GM12878 (cell line): ENCODE measurements around the gene CLNK. TPM values are rescaled to one million over a fixed set of nuclear protein-coding genes. Genes with fewer than 3 reads are reported as not detected.

Experiments
- ATAC-seq: fragments of 200-7000 bp; cut with Tn5 transposase; 3 replicates; pipeline ENCODE4 v1.9.1; 2020; ENCODE audit warnings: mild to moderate bottlenecking, moderate library complexity
- BruUV-seq: library from RNA; stranded (reverse); fragments of 400-500 nt; replicated peaks from 2 replicates; lab custom pipeline; 2021; lab: Mats Ljungman, UMichigan
- CTCF ChIA-PET: fragments of 300-600 bp; sonication (Branson Sonifier 250); formaldehyde crosslinking; extraction: SDS; loops from one replicate; lab custom pipeline; 2021; ENCODE audit warnings: inconsistent platforms; lab: Yijun Ruan, JAX
- POLR2A ChIA-PET: fragments of 350-600 bp; formaldehyde crosslinking; extraction: SDS; loops from one replicate; lab custom pipeline; 2021; ENCODE audit warnings: inconsistent platforms; lab: Charles Lee
- RAD21 ChIA-PET: fragments of 300-600 bp; sonication (Branson Sonifier 250); formaldehyde crosslinking; loops from one replicate; lab custom pipeline; 2023; ENCODE audit warnings: antibody characterized with exemption; ENCODE audit not compliant: unreplicated experiment; lab: Charles Lee
- SMC1A ChIA-PET: fragments of 300-600 bp; sonication (Branson Sonifier 250); formaldehyde crosslinking; loops from one replicate; lab custom pipeline; 2023; ENCODE audit not compliant: unreplicated experiment, uncharacterized antibody; lab: Charles Lee
- DNase-seq: peaks from one replicate; pipeline ENCODE4 v3.0.0-alpha.2; 2011; ENCODE audit warnings: low read depth, low spot score
- FAIRE-seq: peaks from 3 replicates; lab custom pipeline; 2011; peaks lifted over from hg19 to GRCh38; lab: Jason Lieb, UNC
- H2AFZ ChIP-seq: 2 replicates; pipeline ENCODE4 v1.6.0; 2011; ENCODE audit warnings: low read depth, low read length, control low read depth; ENCODE audit not compliant: control insufficient read depth
- H3K27ac ChIP-seq: 2 replicates; pipeline ENCODE4 v1.5.1; 2011; ENCODE audit warnings: control low read depth; ENCODE audit not compliant: control insufficient read depth, insufficient read depth
- H3K27me3 ChIP-seq, 2 experiments: replicated peaks in 1 of 2; 2 replicates each; pipeline versions ENCODE4 v1.6.0 to v1.6.1; 2011; ENCODE audit warnings: low read length in 1 of 2; ENCODE audit not compliant: control insufficient read depth in 2 of 2, insufficient read depth in 2 of 2
- H3K36me3 ChIP-seq, 2 experiments: 2 replicates each; pipeline ENCODE4 v1.5.1; 2011; ENCODE audit warnings: low read length in 1 of 2; ENCODE audit not compliant: control insufficient read depth in 2 of 2, insufficient read depth in 2 of 2
- H3K4me1 ChIP-seq: 2 replicates; pipeline ENCODE4 v1.6.1; 2011; ENCODE audit warnings: mild to moderate bottlenecking, low read length, moderate library complexity, mixed read lengths; ENCODE audit not compliant: control insufficient read depth, insufficient read depth
- H3K4me2 ChIP-seq: 2 replicates; pipeline ENCODE4 v1.6.0; 2011; ENCODE audit warnings: control low read depth; ENCODE audit not compliant: control insufficient read depth, insufficient read depth
- H3K4me3 ChIP-seq: fragments of 200-600 bp; sonication (generic); 2 replicates; pipeline ENCODE4 v1.5.1; 2016
- H3K79me2 ChIP-seq: 2 replicates; pipeline ENCODE4 v1.6.0; 2011; ENCODE audit warnings: low read length; ENCODE audit not compliant: control insufficient read depth, insufficient read depth
- H3K9ac ChIP-seq: 2 replicates; pipeline ENCODE4 v1.8.0; 2011; ENCODE audit warnings: low read length, control low read depth, mixed read lengths; ENCODE audit not compliant: control insufficient read depth, insufficient read depth
- H3K9me3 ChIP-seq: replicated peaks from 3 replicates; pipeline ENCODE4 v1.5.1; 2011; ENCODE audit warnings: mild to moderate bottlenecking, low read length; ENCODE audit not compliant: control insufficient read depth, insufficient read depth
- H4K20me1 ChIP-seq: 2 replicates; pipeline ENCODE4 v1.6.0; 2011; ENCODE audit not compliant: control insufficient read depth, insufficient read depth
- ASH2L ChIP-seq: fragments of 300-600, 200-600 bp; sonication (generic); IDR thresholded peaks from 2 replicates; pipeline ENCODE4 v1.6.1; 2017; ENCODE audit warnings: low read depth, mild to moderate bottlenecking, borderline replicate concordance
- ATF7 ChIP-seq: fragments of 450-650 bp; IDR thresholded peaks from 2 replicates; pipeline ENCODE4 v1.6.1; 2016; ENCODE audit warnings: low read depth, mild to moderate bottlenecking
- BRCA1 ChIP-seq: IDR thresholded peaks from 2 replicates; pipeline ENCODE4 v1.6.1; 2011; ENCODE audit warnings: low read depth, low read length, improper control_type of control experiment
- E4F1 ChIP-seq: fragments of 450-650 bp; IDR thresholded peaks from 2 replicates; pipeline ENCODE4 v1.6.1; 2018; ENCODE audit warnings: borderline replicate concordance, mild to moderate bottlenecking; ENCODE audit not compliant: partially characterized antibody
- MAX ChIP-seq: IDR thresholded peaks from 2 replicates; pipeline ENCODE4 v1.6.1; 2012; ENCODE audit warnings: low read depth, low read length, improper control_type of control experiment
- MYB ChIP-seq: fragments of 150-350 bp; IDR thresholded peaks from 2 replicates; pipeline ENCODE4 v1.6.1; 2014; ENCODE audit warnings: mild to moderate bottlenecking, low read depth, low read length, borderline replicate concordance
- PAX5 ChIP-seq: IDR thresholded peaks from 2 replicates; pipeline ENCODE4 v1.6.1; 2011; ENCODE audit warnings: low read depth, low read length, borderline replicate concordance
- RAD21 ChIP-seq: IDR thresholded peaks from 2 replicates; pipeline ENCODE4 v1.6.1; 2011; ENCODE audit warnings: mild to moderate bottlenecking, low read depth, low read length, moderate library complexity; ENCODE audit not compliant: insufficient read depth
- RB1 ChIP-seq: fragments of 450-650 bp; formaldehyde crosslinking; IDR thresholded peaks from 2 replicates; pipeline ENCODE4 v1.6.1; 2017; ENCODE audit warnings: mild to moderate bottlenecking, borderline replicate concordance
- SMARCA5 ChIP-seq: fragments of 450-650 bp; IDR thresholded peaks from 2 replicates; pipeline ENCODE4 v1.6.1; 2017; ENCODE audit warnings: mild to moderate bottlenecking
- TAF1 ChIP-seq: IDR thresholded peaks from 2 replicates; pipeline ENCODE4 v1.6.1; 2011; ENCODE audit warnings: mild to moderate bottlenecking, low read depth, low read length, borderline replicate concordance
- TCF12 ChIP-seq: IDR thresholded peaks from 2 replicates; pipeline ENCODE4 v1.6.1; 2011; ENCODE audit warnings: low read depth, mild to moderate bottlenecking, low read length
- YBX1 ChIP-seq: fragments of 450-650 bp; IDR thresholded peaks from 2 replicates; pipeline ENCODE4 v1.6.1; 2016; ENCODE audit warnings: antibody characterized with exemption
- WGBS: methylation state at CpG from one replicate; pipeline ENCODE4 v1.1.6; 2016; ENCODE audit warnings: low lambda C conversion rate; ENCODE audit not compliant: insufficient replicate concordance, insufficient coverage; ENCODE audit errors: missing lambda C conversion rate; 5-methylcytosine and 5-hydroxymethylcytosine counted together
- in situ Hi-C: fragments of 300-500 bp; cut with MboI; formaldehyde crosslinking; loops from 9 replicates; pipeline ENCODE4 v1.14.3; 2018; ENCODE audit warnings: mixed read lengths
- intact Hi-C: fragments of 100-400 bp; cut with micrococcal nuclease; formaldehyde crosslinking; loops from one replicate; pipeline ENCODE4 v1.14.2; 2022; ENCODE audit not compliant: unreplicated experiment
- polyA plus RNA-seq, 11 experiments: library from polyadenylated mRNA; depleted of rRNA in 4 of 11; unstranded in 6 of 11; stranded (reverse) in 5 of 11; fragments of >200 nt; fragmentation: Nextera tagmentation in 4 of 11; fragmentation: Illumina TruSeq in 1 of 11; extraction: Ambion mirVana in 4 of 11; extraction: Trizol in 1 of 11; gene quantifications; 1 replicate in 1 of 11; 2 replicates in 10 of 11; pipeline versions ENCODE4 v1.2.1 to v1.2.3, GENCODE V29; 2011 to 2016; ENCODE audit warnings: inconsistent platforms in 2 of 11, missing spikeins in 2 of 11, low read depth in 1 of 11
- total RNA-seq, 4 experiments: library from RNA; depleted of rRNA in 3 of 4; stranded (reverse); fragments of >200 nt in 3 of 4; fragmentation: Illumina TruSeq in 1 of 4; extraction: Trizol in 1 of 4; gene quantifications; 2 replicates each; pipeline versions ENCODE4 v1.2.1 to v1.2.3, GENCODE V29; 2013 to 2021
- TF ChIP-seq, protein P1 (sequence below): IDR thresholded peaks from 2 replicates; pipeline ENCODE4 v1.6.1; 2012; ENCODE audit warnings: low read length, inconsistent platforms

The CLNK gene
- total and polyA plus RNA-seq, 10 of the 15 experiments (the other 5 are each of a cell fraction or from before 2014, with no cell fraction given): 2.1 to 14.3 (median 2.7) TPM

GRCh38 chr4:10455133-10455532, 229.4 kb downstream of the CLNK start:
- FAIRE-seq: peak; percentile 27
- 97% methylated on average over 2 of the region's 2 CpGs for whole genome bisulfite sequencing

More at GRCh38 chr4:10455133-10455532, 229.4 kb downstream of the CLNK start:
- CTCF ChIA-PET: no interaction called here
- TF ChIP-seq PAX5 (no peak), RAD21 (no peak), MYB (no peak), ASH2L (no peak), ATF7 (no peak), BRCA1 (no peak), E4F1 (no peak), TCF12 (no peak), MAX (no peak), SMARCA5 (no peak), TAF1 (no peak), RB1 (no peak), YBX1 (no peak)
- TF ChIP-seq, protein P1, sequence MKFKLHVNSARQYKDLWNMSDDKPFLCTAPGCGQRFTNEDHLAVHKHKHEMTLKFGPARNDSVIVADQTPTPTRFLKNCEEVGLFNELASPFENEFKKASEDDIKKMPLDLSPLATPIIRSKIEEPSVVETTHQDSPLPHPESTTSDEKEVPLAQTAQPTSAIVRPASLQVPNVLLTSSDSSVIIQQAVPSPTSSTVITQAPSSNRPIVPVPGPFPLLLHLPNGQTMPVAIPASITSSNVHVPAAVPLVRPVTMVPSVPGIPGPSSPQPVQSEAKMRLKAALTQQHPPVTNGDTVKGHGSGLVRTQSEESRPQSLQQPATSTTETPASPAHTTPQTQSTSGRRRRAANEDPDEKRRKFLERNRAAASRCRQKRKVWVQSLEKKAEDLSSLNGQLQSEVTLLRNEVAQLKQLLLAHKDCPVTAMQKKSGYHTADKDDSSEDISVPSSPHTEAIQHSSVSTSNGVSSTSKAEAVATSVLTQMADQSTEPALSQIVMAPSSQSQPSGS: no peak
- Histone ChIP-seq H3K4me3 (0 out of 2 replicates have a peak overlapping the region, but pooled peaks have one; percentile 82), H3K4me2 (0 out of 2 replicates have a peak overlapping the region, but pooled peaks have one; percentile 3), H3K4me1 (no peaks in the 10 kb centered on the region), H3K27ac (no peak overlapping the region), H3K9me3 (no peaks in the 10 kb centered on the region), H3K27me3 (no peaks in the 10 kb centered on the region), H4K20me1 (no peaks in the 10 kb centered on the region; the same call in 1 of the 2 replicates), H2AFZ (no peak overlapping the region), H3K79me2 (peaks cover 11% of the 10 kb centered on the region), H3K36me3 (peaks cover 0 to 4% of the 10 kb centered on the region in 2 experiments; a peak in 1 of 4 replicates), H3K9ac (no peak overlapping the region)
- ATAC-seq (no peak), DNase-seq (no peak)
- in situ Hi-C loops: no loop called here
- RAD21 ChIA-PET: no interaction called here
- SMC1A ChIA-PET: no interaction called here
- intact Hi-C loops: loop anchor here (10.0 kb wide), 1 partner anchor 970 kb away; the partner anchor contains the start of gene HS3ST1
- BruUV-seq: no TSS peak
- POLR2A ChIA-PET: no interaction called here
